GM19238 (cell line): ENCODE results near the gene TBC1D2.

Experiments used
- DNase-seq: peaks from one replicate; pipeline ENCODE4 v3.0.0; 2011; ENCODE audit warnings: low spot score; ENCODE audit not compliant: insufficient read length

Gene TBC1D2

GRCh38 chr9:98216391-98216790, 39.1 kb downstream of the TBC1D2 start:
- no peak for DNase-seq

- no peak for DNase-seq
These were observed 39.6 kb downstream of the TBC1D2 start for GRCh38 chr9:98215821-98216220.

- DNase-seq = no peak
These were observed 40.2 kb downstream of the TBC1D2 start for GRCh38 chr9:98215271-98215670.

GRCh38 chr9:98214811-98215210, 40.6 kb downstream of the TBC1D2 start:
- no peak for DNase-seq

- DNase-seq = no peak
These were observed 44.2 kb downstream of the TBC1D2 start for GRCh38 chr9:98211260-98211659.

- DNase-seq = no peak
These were observed 45.0 kb downstream of the TBC1D2 start for GRCh38 chr9:98210435-98210834.

GRCh38 chr9:98209530-98209929, 45.9 kb downstream of the TBC1D2 start:
- DNase-seq = no peak

GRCh38 chr9:98208635-98209034, 46.8 kb downstream of the TBC1D2 start:
- no peak for DNase-seq

- no peak for DNase-seq
These were observed 47.8 kb downstream of the TBC1D2 start for GRCh38 chr9:98207606-98208005.

- no peak for DNase-seq
These were observed 48.7 kb downstream of the TBC1D2 start for GRCh38 chr9:98206754-98207153.

- DNase-seq = no peak
These were observed 50.8 kb downstream of the TBC1D2 start for GRCh38 chr9:98204692-98205091.

- no peak for DNase-seq
These were observed 52.3 kb downstream of the TBC1D2 start for GRCh38 chr9:98203153-98203552.

GRCh38 chr9:98202252-98202651, 53.2 kb downstream of the TBC1D2 start:
- DNase-seq = no peak

GRCh38 chr9:98201749-98202148, 53.7 kb downstream of the TBC1D2 start:
- DNase-seq = no peak

GRCh38 chr9:98201102-98201501, 54.3 kb downstream of the TBC1D2 start:
- DNase-seq = no peak

GRCh38 chr9:98199388-98200033, 55.9 kb downstream of the TBC1D2 start:
- DNase-seq = no peak

GRCh38 chr9:98195671-98196070, 59.8 kb downstream of the TBC1D2 start:
- no peak for DNase-seq

- no peak for DNase-seq
These were observed 62.0 kb downstream of the TBC1D2 start for GRCh38 chr9:98193336-98193944.

- peak; percentile 53 for DNase-seq
These were observed 62.7 kb downstream of the TBC1D2 start, which contains the start of gene CORO2A for GRCh38 chr9:98192503-98193335. CORO2A (minus strand) TSS chr9:98192637; CDS start chr9:98157660, 34,977 bp downstream.

- DNase-seq = no peak
These were observed 63.6 kb downstream of the TBC1D2 start for GRCh38 chr9:98191671-98192502.

- no peak for DNase-seq
These were observed 64.3 kb downstream of the TBC1D2 start for GRCh38 chr9:98191181-98191608.
